ENCODE results near the gene FLII. TPM values are rescaled to one million over a fixed set of nuclear protein-coding genes. Genes with fewer than 3 reads are reported as not detected.

The FLII gene
- polyA plus RNA-seq, 1 donor from 2014 or later = 150 TPM

- H3K9me3 Mint-ChIP-seq = no peaks in the 10 kb centered on the region
- no peaks in the 10 kb centered on the region for H3K27me3 Mint-ChIP-seq
- peaks cover 1% of the 10 kb centered on the region for H3K36me3 Mint-ChIP-seq
- no peak overlapping the region for H3K4me3 Mint-ChIP-seq
- H3K4me1 Mint-ChIP-seq = peaks cover 11 to 25% (median 20%) of the 10 kb centered on the region in 3 donors
- H3K27ac Mint-ChIP-seq = peak overlapping the region in 1 of 3 donors; percentile 51
Measured at GRCh38 chr17:18197535-18198194, 60.9 kb downstream of the FLII start.

GRCh38 chr17:18195246-18195645 is 63.3 kb downstream of the FLII start:
- H3K4me3 Mint-ChIP-seq = no peak overlapping the region
- no peak overlapping the region for H3K27ac Mint-ChIP-seq
- no peaks in the 10 kb centered on the region for H3K27me3 Mint-ChIP-seq
- peaks cover 23 to 30% (median 30%) of the 10 kb centered on the region in 3 donors for H3K4me1 Mint-ChIP-seq
- H3K9me3 Mint-ChIP-seq = no peaks in the 10 kb centered on the region
- peaks cover 1% of the 10 kb centered on the region for H3K36me3 Mint-ChIP-seq

Other genes starting within 250 kb of the FLII start
- 41.5 TPM for gene ATPAF2, start 219.6 kb downstream of the FLII start, polyA plus RNA-seq
- gene GID4, start 219.3 kb downstream of the FLII start, polyA plus RNA-seq = 7.7 TPM
- gene DRG2, start 170.8 kb downstream of the FLII start, polyA plus RNA-seq = 47.8 TPM
- gene MYO15A, start 150.0 kb downstream of the FLII start, polyA plus RNA-seq = 0.48 TPM
- gene ALKBH5, start 74.9 kb downstream of the FLII start, polyA plus RNA-seq = 144 TPM
- 0.40 TPM for gene LLGL1, start 33.1 kb downstream of the FLII start, polyA plus RNA-seq
- gene MIEF2, start 1.9 kb upstream of the FLII start, polyA plus RNA-seq = 12.3 TPM
- 19.5 TPM for gene TOP3A, start 56.3 kb upstream of the FLII start, polyA plus RNA-seq
- 5.2 TPM for gene SMCR8, start 56.6 kb upstream of the FLII start, polyA plus RNA-seq
- gene SHMT1, start 104.8 kb upstream of the FLII start, polyA plus RNA-seq = 18.9 TPM
- not detected for gene EVPLL, start 119.0 kb upstream of the FLII start, polyA plus RNA-seq
- not detected for gene LGALS9C, start 218.1 kb upstream of the FLII start, polyA plus RNA-seq

All from IgD-negative memory B cell (primary cell).